Trophoblast cell (in vitro differentiated cells and primary cell): ENCODE measurements around the gene EDNRB.

Source experiments
- DNase-seq, 2 donors: peaks; one replicate each; pipeline ENCODE4 v3.0.0-alpha.2; 2016
- H2AFZ ChIP-seq: 2 replicates; pipeline ENCODE4 v1.6.1; 2013; ENCODE audit warnings: low read length, moderate library complexity, mild to moderate bottlenecking; ENCODE audit not compliant: insufficient read depth, poor library complexity
- H2AK5ac ChIP-seq: 2 replicates; pipeline ENCODE4 v1.6.1; 2013; ENCODE audit warnings: mild to moderate bottlenecking, low read length
- H2BK120ac ChIP-seq: 2 replicates; pipeline ENCODE4 v1.6.1; 2013; ENCODE audit warnings: low read length, mild to moderate bottlenecking, moderate library complexity; ENCODE audit not compliant: insufficient read depth, poor library complexity
- H2BK12ac ChIP-seq: 2 replicates; pipeline ENCODE4 v1.6.1; 2013; ENCODE audit warnings: mild to moderate bottlenecking, low read length, moderate library complexity
- H2BK5ac ChIP-seq: 2 replicates; pipeline ENCODE4 v1.6.1; 2013; ENCODE audit warnings: low read length, low read depth, moderate library complexity, mild to moderate bottlenecking; ENCODE audit not compliant: poor library complexity
- H3K14ac ChIP-seq: 2 replicates; pipeline ENCODE4 v1.6.1; 2013; ENCODE audit warnings: mild to moderate bottlenecking, low read length
- H3K18ac ChIP-seq: 2 replicates; pipeline ENCODE4 v1.6.1; 2013; ENCODE audit warnings: mild to moderate bottlenecking, low read length
- H3K23ac ChIP-seq: 2 replicates; pipeline ENCODE4 v1.6.1; 2013; ENCODE audit warnings: low read length
- H3K27ac ChIP-seq: 2 replicates; pipeline ENCODE4 v1.5.1; 2013; ENCODE audit warnings: low read depth, mild to moderate bottlenecking, inconsistent platforms, low read length, moderate library complexity
- H3K27me3 ChIP-seq: 2 replicates; pipeline ENCODE4 v1.6.1; 2013; ENCODE audit warnings: inconsistent platforms, mild to moderate bottlenecking, low read length, moderate library complexity; ENCODE audit not compliant: insufficient read depth
- H3K36me3 ChIP-seq, 2 experiments: 1 replicate in 1 of 2; 2 replicates in 1 of 2; pipeline ENCODE4 v1.6.1; 2013; ENCODE audit warnings: low read length in 2 of 2, mild to moderate bottlenecking in 2 of 2, moderate library complexity in 1 of 2; ENCODE audit not compliant: insufficient read depth in 2 of 2, control insufficient read depth in 1 of 2
- H3K4ac ChIP-seq: 2 replicates; pipeline ENCODE4 v1.6.1; 2013; ENCODE audit warnings: low read depth, mild to moderate bottlenecking, low read length, moderate library complexity
- H3K4me1 ChIP-seq, 2 experiments: 1 replicate in 1 of 2; 2 replicates in 1 of 2; pipeline ENCODE4 v1.6.1; 2013; ENCODE audit warnings: low read length in 2 of 2, mild to moderate bottlenecking in 2 of 2, moderate library complexity in 1 of 2; ENCODE audit not compliant: insufficient read depth in 2 of 2, control insufficient read depth in 1 of 2
- H3K4me2 ChIP-seq: 2 replicates; pipeline ENCODE4 v1.6.1; 2013; ENCODE audit warnings: inconsistent platforms, mild to moderate bottlenecking, low read length, moderate library complexity
- H3K4me3 ChIP-seq: 2 replicates; pipeline ENCODE4 v1.5.1; 2013; ENCODE audit warnings: mild to moderate bottlenecking, low read depth, low read length, inconsistent platforms
- H3K79me1 ChIP-seq: one replicate; pipeline ENCODE4 v1.6.1; 2013; ENCODE audit warnings: low read length
- H3K79me2 ChIP-seq: 2 replicates; pipeline ENCODE4 v1.6.1; 2013; ENCODE audit warnings: low read length, mild to moderate bottlenecking; ENCODE audit not compliant: control insufficient read depth, insufficient read depth, poor library complexity
- H3K9ac ChIP-seq: 2 replicates; pipeline ENCODE4 v1.6.1; 2013; ENCODE audit warnings: mild to moderate bottlenecking, low read length
- H3K9me3 ChIP-seq: 2 replicates; pipeline ENCODE4 v1.6.1; 2013; ENCODE audit warnings: low read depth, mild to moderate bottlenecking, control low read depth, inconsistent platforms, low read length; ENCODE audit not compliant: insufficient read depth
- H4K12ac ChIP-seq: 2 replicates; pipeline ENCODE4 v1.6.1; 2013; ENCODE audit warnings: low read depth, mild to moderate bottlenecking, low read length, moderate library complexity
- H4K8ac ChIP-seq: 2 replicates; pipeline ENCODE4 v1.6.1; 2013; ENCODE audit warnings: low read depth, mild to moderate bottlenecking, low read length, moderate library complexity
- H4K91ac ChIP-seq: one replicate; pipeline ENCODE4 v1.6.1; 2013; ENCODE audit warnings: low read depth, mild to moderate bottlenecking, low read length, moderate library complexity
- WGBS: extraction: QIAGEN DNeasy Blood & Tissue Kit; methylation state at CpG from one replicate; pipeline ENCODE4 v1.1.7; 2013; ENCODE audit warnings: missing lambda C conversion rate; ENCODE audit not compliant: insufficient read length, insufficient coverage; ENCODE audit errors: extremely low coverage; 5-methylcytosine and 5-hydroxymethylcytosine counted together

Gene EDNRB

DNA sequence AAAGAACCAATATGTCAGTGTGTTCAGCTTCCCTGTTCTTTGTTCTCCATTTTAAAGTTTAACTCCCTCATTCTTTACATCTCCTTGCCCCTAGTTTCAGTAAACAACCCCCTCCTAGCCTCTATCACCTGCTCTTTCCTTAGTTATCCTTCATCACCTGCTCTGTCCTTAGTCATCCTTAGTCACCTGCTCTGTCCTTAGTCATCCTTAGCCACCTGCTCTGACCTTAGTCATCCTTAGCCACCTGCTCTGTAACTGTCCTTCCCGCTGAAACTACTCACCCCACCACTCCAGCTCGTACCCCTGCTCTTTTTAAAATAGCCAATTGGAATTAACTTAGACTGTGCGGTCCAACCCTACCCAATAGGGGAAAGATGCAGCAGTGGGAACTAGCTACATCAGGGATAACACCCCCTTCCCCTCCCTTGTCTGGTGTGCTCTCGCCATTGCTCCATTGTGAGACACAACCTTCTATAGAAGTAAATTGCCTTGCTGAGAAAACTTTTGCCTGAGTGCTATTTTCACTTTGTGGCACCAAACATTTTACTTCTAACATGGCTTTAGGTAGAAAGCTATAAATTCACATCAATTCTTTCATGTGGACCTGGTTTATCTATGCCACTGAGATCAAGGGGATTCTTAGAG, 16.2 kb downstream of the EDNRB start:
- no peak overlapping the region for H3K23ac ChIP-seq
- H2BK12ac ChIP-seq, result no peak overlapping the region
- H3K36me3 ChIP-seq, result peaks cover 7 to 28% of the 10 kb centered on the region in 2 experiments
- H4K12ac ChIP-seq, result no peak overlapping the region
- no peak overlapping the region for H4K8ac ChIP-seq
- H3K79me2 ChIP-seq, result peaks cover 2% of the 10 kb centered on the region
- H3K4me1 ChIP-seq, result peaks cover 5 to 13% of the 10 kb centered on the region in 2 experiments
- H3K9ac ChIP-seq, result no peak overlapping the region
- no peak overlapping the region for H3K18ac ChIP-seq
- peaks cover 2% of the 10 kb centered on the region for H3K9me3 ChIP-seq
- H3K79me1 ChIP-seq, result peaks cover 13% of the 10 kb centered on the region
- no peaks in the 10 kb centered on the region for H3K27me3 ChIP-seq
- H2BK5ac ChIP-seq, result no peak overlapping the region
- H2BK120ac ChIP-seq, result no peak overlapping the region
- no peak overlapping the region for H3K27ac ChIP-seq
- no peak overlapping the region for H3K14ac ChIP-seq
- no peak overlapping the region for H3K4ac ChIP-seq
- no peak overlapping the region for H2AFZ ChIP-seq
- WGBS, result no CpG with 5 or more reads among the region's 4 CpGs
- H3K4me3 ChIP-seq, result no peak overlapping the region
- H2AK5ac ChIP-seq, result no peak overlapping the region
- peak in 1 of 2 donors; percentile 46 for DNase-seq
- no peak overlapping the region for H3K4me2 ChIP-seq
- H4K91ac ChIP-seq, result no peak overlapping the region

DNA sequence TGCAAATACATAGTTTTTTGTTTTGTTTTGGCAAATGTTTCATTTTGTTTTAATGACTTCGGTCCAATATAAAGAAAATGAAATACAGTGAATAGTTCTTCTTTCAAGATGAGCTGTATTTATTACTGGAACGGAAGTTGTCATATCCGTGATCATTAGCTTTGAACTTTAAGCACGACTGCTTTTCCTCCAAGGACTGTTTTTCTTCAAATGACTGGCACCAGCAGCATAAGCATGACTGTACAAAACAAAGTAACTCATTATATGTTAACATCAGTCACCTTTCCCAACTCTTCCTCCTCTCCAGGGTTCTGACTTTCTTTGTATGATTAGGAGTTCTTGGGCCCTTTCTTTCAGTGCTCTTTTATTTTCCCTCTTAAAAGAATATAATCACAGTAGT, 20.5 kb downstream of the EDNRB start:
- H4K91ac ChIP-seq, result no peak overlapping the region
- no peak overlapping the region for H3K4me2 ChIP-seq
- H3K36me3 ChIP-seq, result peaks cover 7 to 16% of the 10 kb centered on the region in 2 experiments
- H3K9me3 ChIP-seq, result peaks cover 2% of the 10 kb centered on the region
- no peak overlapping the region for H3K9ac ChIP-seq
- H2BK12ac ChIP-seq, result no peak overlapping the region
- no peak overlapping the region for H2BK120ac ChIP-seq
- no peak overlapping the region for H3K27ac ChIP-seq
- no peak for DNase-seq
- H3K23ac ChIP-seq, result no peak overlapping the region
- no peak overlapping the region for H4K12ac ChIP-seq
- peaks cover 2 to 5% of the 10 kb centered on the region in 2 experiments for H3K4me1 ChIP-seq
- no peak overlapping the region for H2AK5ac ChIP-seq
- H2BK5ac ChIP-seq, result no peak overlapping the region
- no peak overlapping the region for H4K8ac ChIP-seq
- H2AFZ ChIP-seq, result no peak overlapping the region
- H3K4ac ChIP-seq, result no peak overlapping the region
- no CpG with 5 or more reads among the region's 4 CpGs for WGBS
- no peak overlapping the region for H3K14ac ChIP-seq
- no peak overlapping the region for H3K4me3 ChIP-seq
- H3K79me1 ChIP-seq, result peaks cover 2% of the 10 kb centered on the region
- no peaks in the 10 kb centered on the region for H3K79me2 ChIP-seq
- H3K18ac ChIP-seq, result no peak overlapping the region
- H3K27me3 ChIP-seq, result no peaks in the 10 kb centered on the region

DNA sequence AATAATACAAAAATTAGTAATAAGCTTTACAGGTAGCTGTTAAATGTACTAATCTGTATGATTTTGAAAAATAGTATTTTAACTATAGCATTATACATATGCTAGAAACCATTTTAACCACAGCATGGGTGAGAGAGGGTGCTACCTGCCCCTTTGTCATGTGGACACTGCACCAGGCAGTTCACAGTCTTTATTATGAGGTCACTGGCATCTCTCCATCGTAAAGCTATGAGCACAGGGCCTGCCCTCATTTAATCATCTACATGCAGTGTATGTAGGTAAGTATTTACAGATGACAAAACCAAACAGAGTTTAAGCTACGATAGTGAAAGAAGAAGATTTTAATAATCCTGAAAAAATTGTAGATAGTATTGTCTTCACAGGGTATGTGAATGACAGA, 21.7 kb downstream of the EDNRB start:
- H3K4me3 ChIP-seq, result no peak overlapping the region
- H3K4me1 ChIP-seq, result peaks cover 2 to 5% of the 10 kb centered on the region in 2 experiments
- peaks cover 2% of the 10 kb centered on the region for H3K79me1 ChIP-seq
- H3K36me3 ChIP-seq, result peaks cover 3 to 8% of the 10 kb centered on the region in 2 experiments
- peak overlapping the region; percentile 88 for H2BK12ac ChIP-seq
- H2AK5ac ChIP-seq, result no peak overlapping the region
- no peak overlapping the region for H3K14ac ChIP-seq
- DNase-seq, result no peak
- H3K4me2 ChIP-seq, result no peak overlapping the region
- no peak overlapping the region for H4K8ac ChIP-seq
- no peak overlapping the region for H4K12ac ChIP-seq
- no peaks in the 10 kb centered on the region for H3K9me3 ChIP-seq
- H2BK120ac ChIP-seq, result no peak overlapping the region
- H3K23ac ChIP-seq, result no peak overlapping the region
- H2AFZ ChIP-seq, result no peak overlapping the region
- H3K9ac ChIP-seq, result no peak overlapping the region
- H3K27ac ChIP-seq, result no peak overlapping the region
- no peak overlapping the region for H3K18ac ChIP-seq
- no peaks in the 10 kb centered on the region for H3K79me2 ChIP-seq
- H2BK5ac ChIP-seq, result no peak overlapping the region
- WGBS, result no CpG with 5 or more reads among the region's 2 CpGs
- no peak overlapping the region for H3K4ac ChIP-seq
- peak overlapping the region; percentile 38 for H4K91ac ChIP-seq
- no peaks in the 10 kb centered on the region for H3K27me3 ChIP-seq

DNA sequence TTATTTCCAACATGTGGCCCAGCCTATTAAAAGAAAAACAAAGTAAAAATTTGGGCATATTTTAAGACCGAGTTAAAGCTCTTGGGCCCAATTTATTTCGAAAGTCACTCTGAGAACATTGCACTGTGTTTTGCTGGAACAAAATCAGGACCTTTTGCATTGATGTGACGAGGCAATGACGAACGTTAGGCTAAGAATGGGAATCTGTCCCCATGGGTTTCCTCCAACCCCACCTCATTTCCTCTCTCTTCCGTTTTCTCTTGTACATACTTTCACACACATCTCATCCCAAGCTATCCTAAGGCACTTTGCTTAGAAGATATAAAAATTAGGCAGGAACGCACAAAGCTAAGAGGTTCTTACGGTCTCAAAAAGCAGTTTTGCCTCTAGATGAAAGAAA, 22.1 kb downstream of the EDNRB start:
- Histone ChIP-seq H3K36me3 (peaks cover 3 to 8% of the 10 kb centered on the region in 2 experiments), H2BK5ac (no peak overlapping the region), H3K79me2 (no peaks in the 10 kb centered on the region), H3K4ac (no peak overlapping the region), H3K9me3 (no peaks in the 10 kb centered on the region), H2BK12ac (no peak overlapping the region), H2BK120ac (no peak overlapping the region), H3K14ac (no peak overlapping the region), H3K23ac (no peak overlapping the region), H3K27ac (no peak overlapping the region), H2AK5ac (no peak overlapping the region), H3K4me2 (no peak overlapping the region), H4K91ac (no peak overlapping the region), H3K18ac (no peak overlapping the region), H3K79me1 (peaks cover 2% of the 10 kb centered on the region), H3K4me3 (no peak overlapping the region), H2AFZ (no peak overlapping the region), H4K12ac (no peak overlapping the region), H3K4me1 (peaks cover 2 to 6% of the 10 kb centered on the region in 2 experiments), H4K8ac (no peak overlapping the region), H3K9ac (no peak overlapping the region), H3K27me3 (no peaks in the 10 kb centered on the region)
- no CpG with 5 or more reads among the region's 8 CpGs for WGBS
- DNase-seq, result no peak
